ENCODE data around the gene HOXB2. TPM values are rescaled to one million over a fixed set of nuclear protein-coding genes. Genes with fewer than 3 reads are reported as not detected.

HOXB2 gene
- total RNA-seq, 1 donor from 2014 or later, result 15.2 TPM

DNA sequence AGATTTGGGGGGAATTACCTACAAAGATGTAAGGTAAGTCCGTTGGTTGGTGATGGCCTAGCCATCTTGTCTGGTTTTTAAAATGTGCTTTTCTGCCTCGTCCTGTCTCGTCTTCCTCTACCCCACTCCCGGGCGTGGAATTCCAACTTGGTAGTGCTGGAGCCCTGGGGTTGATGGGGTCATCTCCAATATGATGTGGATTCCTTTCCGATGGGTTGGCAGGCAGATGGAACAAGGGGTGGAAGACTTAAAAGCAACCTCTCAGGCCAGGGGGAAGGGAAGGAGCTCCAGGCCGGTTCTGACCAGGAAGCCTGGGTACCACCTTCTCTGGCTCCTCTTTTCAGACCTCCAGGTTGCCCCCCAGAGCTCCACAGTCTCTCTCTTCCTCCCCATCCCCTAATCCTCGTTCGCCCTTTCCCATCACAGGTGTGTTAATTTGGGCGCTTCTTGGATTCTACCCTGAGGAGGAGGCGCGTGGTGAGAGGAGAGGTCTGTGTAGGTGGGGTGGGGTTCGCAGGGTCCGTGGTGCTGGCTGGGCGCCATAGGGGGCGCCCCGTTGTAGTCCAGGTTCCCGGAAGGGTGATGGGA lies 5.1 kb upstream of the HOXB2 start:
- no peak overlapping the region for H3K27ac Mint-ChIP-seq
- peaks cover 43% of the 10 kb centered on the region for H3K4me1 Mint-ChIP-seq (ENCODE audit: low read depth)
- no peaks in the 10 kb centered on the region for H3K9me3 Mint-ChIP-seq (ENCODE audit: low read depth)
- peaks cover 90% of the 10 kb centered on the region for H3K27me3 Mint-ChIP-seq
- no peak for TF ChIP-seq CTCF (IDR thresholded peaks at IDR 0.05; ENCODE audit: unreplicated experiment)
- no peak for DNase-seq (ENCODE audit: low spot score, unreplicated experiment)
- peak overlapping the region; percentile 54 for H3K4me3 Mint-ChIP-seq (ENCODE audit: low read depth)
- peaks cover 10% of the 10 kb centered on the region for H3K36me3 Mint-ChIP-seq (ENCODE audit: insufficient read depth)

DNA sequence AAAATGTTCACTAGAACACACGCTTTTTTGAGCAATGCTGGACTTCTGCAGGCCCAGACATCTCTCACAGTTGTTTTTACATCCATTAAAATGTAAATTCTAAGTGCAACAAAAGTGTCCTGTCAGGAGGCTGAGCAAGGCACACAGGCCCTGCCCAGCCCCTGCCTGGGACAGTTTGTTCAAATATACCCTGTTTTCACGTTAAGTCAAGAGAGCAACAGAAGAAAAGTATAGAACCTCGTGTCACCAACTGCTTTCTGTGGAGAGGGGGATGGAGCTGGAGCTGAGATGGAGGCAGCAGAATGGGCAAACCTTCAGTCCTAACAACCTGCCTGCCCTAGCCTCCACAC lies 4.3 kb upstream of the HOXB2 start:
- DNase-seq (ENCODE audit: low spot score, unreplicated experiment), result no peak
- TF ChIP-seq CTCF (IDR thresholded peaks at IDR 0.05; ENCODE audit: unreplicated experiment), result no peak
- peaks cover 90% of the 10 kb centered on the region for H3K27me3 Mint-ChIP-seq
- peak overlapping the region; percentile 47 for H3K27ac Mint-ChIP-seq
- H3K36me3 Mint-ChIP-seq (ENCODE audit: insufficient read depth), result peaks cover 10% of the 10 kb centered on the region
- no peaks in the 10 kb centered on the region for H3K9me3 Mint-ChIP-seq (ENCODE audit: low read depth)
- H3K4me1 Mint-ChIP-seq (ENCODE audit: low read depth), result peaks cover 40% of the 10 kb centered on the region
- H3K4me3 Mint-ChIP-seq (ENCODE audit: low read depth), result no peak overlapping the region

GRCh38 chr17:48548523-48549280 lies 3.8 kb upstream of the HOXB2 start:
- H3K27ac Mint-ChIP-seq, result no peak overlapping the region
- TF ChIP-seq CTCF (IDR thresholded peaks at IDR 0.05; ENCODE audit: unreplicated experiment), result no peak
- H3K27me3 Mint-ChIP-seq, result peaks cover 89% of the 10 kb centered on the region

DNA sequence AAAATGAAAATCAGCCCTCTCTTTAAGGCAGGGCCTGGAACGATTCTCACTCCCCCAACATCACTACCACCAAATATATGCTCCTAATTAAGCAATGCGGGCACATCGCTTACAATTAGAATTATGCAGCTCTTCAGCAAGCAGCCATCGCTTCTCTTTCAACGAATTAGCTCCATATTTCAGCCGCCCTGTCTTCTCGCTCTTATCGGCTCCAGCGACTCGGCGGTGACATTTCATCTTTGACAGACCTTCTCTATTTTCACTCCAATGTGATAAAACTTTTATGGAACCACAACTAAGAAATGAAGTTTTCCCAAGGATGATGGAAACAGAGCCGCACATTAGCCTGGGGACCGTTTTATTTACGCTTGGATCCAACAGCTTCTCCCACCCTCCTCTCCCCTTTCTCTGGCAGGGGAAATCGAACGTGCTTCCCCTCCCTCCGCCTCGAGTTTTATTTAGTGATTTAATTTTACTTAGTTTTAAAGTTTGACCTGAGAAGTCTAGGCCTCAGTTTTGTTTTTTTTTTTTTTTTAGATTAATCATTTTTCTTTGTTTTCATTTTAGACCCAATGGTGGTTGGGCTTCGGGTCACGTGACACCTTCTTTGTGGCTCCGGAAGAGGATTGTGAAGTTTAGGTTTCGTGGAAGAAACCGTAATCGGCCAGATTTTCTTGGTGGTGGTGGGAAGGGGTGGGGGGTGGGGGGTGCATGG lies 3.1 kb upstream of the HOXB2 start:
- peak overlapping the region; percentile 14 for H3K4me3 Mint-ChIP-seq (ENCODE audit: low read depth)
- peaks cover 9% of the 10 kb centered on the region for H3K36me3 Mint-ChIP-seq (ENCODE audit: insufficient read depth)
- H3K4me1 Mint-ChIP-seq (ENCODE audit: low read depth), result peaks cover 36% of the 10 kb centered on the region
- no peak for TF ChIP-seq CTCF (IDR thresholded peaks at IDR 0.05; ENCODE audit: unreplicated experiment)
- no peaks in the 10 kb centered on the region for H3K9me3 Mint-ChIP-seq (ENCODE audit: low read depth)
- DNase-seq (ENCODE audit: low spot score, unreplicated experiment), result no peak
- H3K27me3 Mint-ChIP-seq, result peaks cover 86% of the 10 kb centered on the region
- H3K27ac Mint-ChIP-seq, result peak overlapping the region; percentile 4

More at GRCh38 chr17:48548523-48549280, 3.8 kb upstream of the HOXB2 start:
- Mint-ChIP-seq H3K9me3 (ENCODE audit: low read depth) (no peaks in the 10 kb centered on the region), H3K4me1 (ENCODE audit: low read depth) (peaks cover 39% of the 10 kb centered on the region), H3K4me3 (ENCODE audit: low read depth) (no peak overlapping the region), H3K36me3 (ENCODE audit: insufficient read depth) (peaks cover 10% of the 10 kb centered on the region)
- DNase-seq (ENCODE audit: low spot score, unreplicated experiment), result no peak

Data from progenitor cell of endocrine pancreas (in vitro differentiated cells).